Spleen (tissue), 11 donors: ENCODE results near the gene MNX1. TPM values are rescaled to one million over a fixed set of nuclear protein-coding genes. Genes with fewer than 3 reads are reported as not detected.

ENCODE experiments used
- DNase-seq: peaks from one replicate; pipeline ENCODE4 v3.0.0-alpha.2; 2020
- H3K27ac ChIP-seq, 8 donors: fragments of 200-600 bp; sonication (generic) in 7 of 8; 1 replicate in 4 of 8; 2 replicates in 4 of 8; pipeline versions ENCODE4 v1.5.0 to v1.8.0; 2016 to 2021; ENCODE audit warnings: inconsistent platforms in 4 of 8, mild to moderate bottlenecking in 4 of 8, moderate library complexity in 1 of 8
- H3K27me3 ChIP-seq, 7 donors: fragments of 200-600 bp; sonication (generic) in 6 of 7; replicated peaks in 1 of 7; 1 replicate in 4 of 7; 2 replicates in 3 of 7; pipeline versions ENCODE4 v1.5.0 to v1.8.0; 2016 to 2021; ENCODE audit warnings: inconsistent platforms in 3 of 7, mild to moderate bottlenecking in 1 of 7
- H3K36me3 ChIP-seq, 6 donors: fragments of 200-600 bp; sonication (generic) in 5 of 6; 1 replicate in 4 of 6; 2 replicates in 2 of 6; pipeline versions ENCODE4 v1.5.0 to v1.8.0; 2016 to 2021; ENCODE audit warnings: inconsistent platforms in 2 of 6
- H3K4me1 ChIP-seq, 6 donors: fragments of 200-600 bp; sonication (generic) in 5 of 6; 1 replicate in 3 of 6; 2 replicates in 3 of 6; pipeline versions ENCODE4 v1.5.0 to v1.8.0; 2016 to 2021; ENCODE audit warnings: inconsistent platforms in 3 of 6
- H3K4me3 ChIP-seq, 8 donors: fragments of 200-600 bp; sonication (generic) in 7 of 8; 1 replicate in 4 of 8; 2 replicates in 4 of 8; pipeline versions ENCODE4 v1.5.0 to v1.8.0; 2016 to 2021; ENCODE audit warnings: inconsistent platforms in 4 of 8, mild to moderate bottlenecking in 4 of 8, moderate library complexity in 2 of 8
- H3K9me3 ChIP-seq, 8 donors: fragments of 200-600 bp; sonication (generic) in 7 of 8; 1 replicate in 4 of 8; 2 replicates in 4 of 8; pipeline versions ENCODE4 v1.5.0 to v1.8.0; 2016 to 2021; ENCODE audit warnings: inconsistent platforms in 4 of 8
- POLR2A ChIP-seq, 3 donors: fragments of 450-650 bp; IDR thresholded peaks; one replicate each; pipeline ENCODE4 v1.5.1; 2017; ENCODE audit warnings: antibody characterized with exemption in 3 of 3, mild to moderate bottlenecking in 1 of 3
- POLR2AphosphoS5 ChIP-seq, 3 donors: sonication (generic); formaldehyde crosslinking; IDR thresholded peaks; one replicate each; pipeline ENCODE4 v1.5.1; 2017; ENCODE audit warnings: antibody characterized with exemption in 3 of 3
- WGBS, 5 donors: extraction: QIAGEN DNeasy Blood & Tissue Kit in 3 of 5; methylation state at CpG; one replicate each; pipeline versions ENCODE4 v1.1.5 to v1.1.7; 2013 to 2018; 5-methylcytosine and 5-hydroxymethylcytosine counted together
- intact Hi-C: fragments of 100-400 bp; cut with DNase I; formaldehyde crosslinking; loops from one replicate; pipeline ENCODE4 v1.15.0; 2023; ENCODE audit warnings: low total_unique reads
- polyA plus RNA-seq, 3 donors: library from polyadenylated mRNA; stranded (reverse); fragments of 200-250 nt; gene quantifications; one replicate each; pipeline ENCODE4 v1.2.1, GENCODE V29; 2013
- total RNA-seq, 7 donors: library from RNA; depleted of rRNA in 3 of 7; stranded (reverse); fragments of >200 nt in 3 of 7; fragmentation: NEBNext Ultra II Directional in 4 of 7; extraction: Animal tissue kit (Norgen Biotek cat#: 25700) in 4 of 7; gene quantifications; one replicate each; pipeline versions ENCODE4 v1.1.0 to v1.2.1, GENCODE V29; 2016 to 2021
- TF ChIP-seq, protein P1 (sequence below), 11 experiments: fragments of 200-600 bp in 7 of 11; fragments of 450-650 bp in 4 of 11; sonication (generic) in 4 of 11; IDR thresholded peaks in 8 of 11; conservative IDR thresholded peaks in 3 of 11; 1 replicate in 7 of 11; 2 replicates in 4 of 11; pipeline versions ENCODE4 v1.4.0 to v1.8.0; 2016 to 2021; ENCODE audit warnings: antibody characterized with exemption in 11 of 11, inconsistent platforms in 4 of 11, mild to moderate bottlenecking in 1 of 11
- donor health status: healthy with polysubstance abuse.
- donor health status: DM: no; HTN: no; CAD: no; lungs with moderate emphysema.
- donor health status: DM: no; HTN: no; CAD: no.
- donor health status: Bipolar disorder and iron deficiency.
- donor health status: healthy.
- donor health status: DM: no; HTN: no; CAD: no.
- donor health status: DM: yes; HTN: yes; CAD: no.

MNX1 gene
- total and polyA plus RNA-seq, 10 donors = 0.85 TPM; not detected in 9

GRCh38 chr7:157012113-157012547 lies 1.7 kb upstream of the MNX1 start:
- intact Hi-C loops = no loop called here
- no peak overlapping the region for H3K4me3 ChIP-seq
- DNase-seq = no peak
- H3K36me3 ChIP-seq = no peaks in the 10 kb centered on the region
- TF ChIP-seq POLR2AphosphoS5 (IDR thresholded peaks at IDR 0.05) (no peak), POLR2A (IDR thresholded peaks at IDR 0.05) (no peak)
- TF ChIP-seq, protein P1, sequence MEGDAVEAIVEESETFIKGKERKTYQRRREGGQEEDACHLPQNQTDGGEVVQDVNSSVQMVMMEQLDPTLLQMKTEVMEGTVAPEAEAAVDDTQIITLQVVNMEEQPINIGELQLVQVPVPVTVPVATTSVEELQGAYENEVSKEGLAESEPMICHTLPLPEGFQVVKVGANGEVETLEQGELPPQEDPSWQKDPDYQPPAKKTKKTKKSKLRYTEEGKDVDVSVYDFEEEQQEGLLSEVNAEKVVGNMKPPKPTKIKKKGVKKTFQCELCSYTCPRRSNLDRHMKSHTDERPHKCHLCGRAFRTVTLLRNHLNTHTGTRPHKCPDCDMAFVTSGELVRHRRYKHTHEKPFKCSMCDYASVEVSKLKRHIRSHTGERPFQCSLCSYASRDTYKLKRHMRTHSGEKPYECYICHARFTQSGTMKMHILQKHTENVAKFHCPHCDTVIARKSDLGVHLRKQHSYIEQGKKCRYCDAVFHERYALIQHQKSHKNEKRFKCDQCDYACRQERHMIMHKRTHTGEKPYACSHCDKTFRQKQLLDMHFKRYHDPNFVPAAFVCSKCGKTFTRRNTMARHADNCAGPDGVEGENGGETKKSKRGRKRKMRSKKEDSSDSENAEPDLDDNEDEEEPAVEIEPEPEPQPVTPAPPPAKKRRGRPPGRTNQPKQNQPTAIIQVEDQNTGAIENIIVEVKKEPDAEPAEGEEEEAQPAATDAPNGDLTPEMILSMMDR (IDR thresholded peaks at IDR 0.05 in 8 of 11, conservative IDR thresholded peaks at IDR 0.05 in 3 of 11) = no peak
- WGBS, 5 donors = 14 to 17% (median 16%) methylated on average over 10 of the region's 10 CpGs
- H3K9me3 ChIP-seq = no peaks in the 10 kb centered on the region
- peaks cover 11 to 54% (median 29%) of the 10 kb centered on the region in 6 donors for H3K4me1 ChIP-seq
- H3K27ac ChIP-seq = no peak overlapping the region
- peaks cover 5 to 98% (median 94%) of the 10 kb centered on the region in 7 donors for H3K27me3 ChIP-seq

GRCh38 chr7:157011333-157012112 lies 1.1 kb upstream of the MNX1 start:
- H3K4me3 ChIP-seq = peak overlapping the region in 7 of 8 donors; percentile 51 to 79 (median 64)
- TF ChIP-seq POLR2A (IDR thresholded peaks at IDR 0.05) (no peak), POLR2AphosphoS5 (IDR thresholded peaks at IDR 0.05) (no peak)
- TF ChIP-seq, protein P1 (IDR thresholded peaks at IDR 0.05 in 8 of 11, conservative IDR thresholded peaks at IDR 0.05 in 3 of 11) = no peak
- intact Hi-C loops = no loop called here
- no peaks in the 10 kb centered on the region for H3K36me3 ChIP-seq
- peaks cover 11 to 51% (median 30%) of the 10 kb centered on the region in 6 donors for H3K4me1 ChIP-seq
- DNase-seq = peak; percentile 67
- 2 to 4% (median 3%) methylated on average over 21 to 37 of the region's 37 CpGs for WGBS, 5 donors
- H3K27me3 ChIP-seq = peaks cover 5 to 98% (median 93%) of the 10 kb centered on the region in 7 donors
- H3K9me3 ChIP-seq = no peaks in the 10 kb centered on the region
- H3K27ac ChIP-seq = no peak overlapping the region

DNA sequence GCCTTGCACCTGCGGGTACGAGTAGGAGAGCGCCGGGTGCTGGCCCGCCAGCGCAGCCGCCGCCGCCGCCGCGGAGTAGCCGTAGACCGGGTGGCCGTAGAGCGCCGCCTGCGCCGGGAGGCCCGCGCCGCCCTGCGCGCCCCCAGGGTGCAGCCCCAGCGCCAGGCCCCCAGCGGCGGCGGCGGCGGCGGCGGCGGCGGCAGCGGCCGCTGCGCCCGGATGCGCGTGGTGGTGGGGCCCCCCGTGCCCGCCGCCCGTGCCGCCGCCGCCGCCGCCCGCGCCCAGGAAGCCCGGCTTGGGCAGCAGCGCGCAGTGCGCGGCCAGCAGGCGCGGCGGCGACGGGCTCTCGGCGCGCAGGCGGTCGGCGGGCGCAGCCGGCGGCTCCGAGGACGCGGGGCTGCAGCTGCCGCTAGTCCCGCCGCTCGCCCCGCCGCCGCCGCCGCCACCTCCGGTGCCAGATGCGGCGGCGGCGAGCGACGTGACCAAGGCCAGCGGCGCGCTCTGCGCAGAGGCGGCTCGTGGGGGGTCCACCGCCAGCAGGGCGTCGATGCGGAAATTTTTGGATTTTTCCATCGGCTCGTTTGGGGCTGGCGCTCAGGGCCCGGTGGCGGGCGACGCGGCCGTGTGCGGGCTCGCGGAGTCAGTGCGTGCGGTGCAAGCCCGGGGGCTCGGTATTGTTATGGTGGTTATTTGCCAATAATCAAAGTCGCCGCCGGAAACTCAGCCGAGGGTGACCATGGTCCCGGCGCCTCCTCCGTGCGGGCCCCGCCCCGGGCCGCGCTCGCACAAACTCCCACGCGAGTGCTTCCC lies 480 bp downstream of the MNX1 start:
- no peaks in the 10 kb centered on the region for H3K9me3 ChIP-seq
- TF ChIP-seq, protein P1 (IDR thresholded peaks at IDR 0.05 in 8 of 11, conservative IDR thresholded peaks at IDR 0.05 in 3 of 11) = no peak
- TF ChIP-seq POLR2AphosphoS5 (IDR thresholded peaks at IDR 0.05) (no peak), POLR2A (IDR thresholded peaks at IDR 0.05) (no peak)
- peak; percentile 72 for DNase-seq
- 0 to 2% (median 1%) methylated on average over 38 to 130 of the region's 130 CpGs for WGBS, 5 donors
- peaks cover 12 to 98% (median 93%) of the 10 kb centered on the region in 7 donors for H3K27me3 ChIP-seq
- intact Hi-C loops = no loop called here
- H3K4me3 ChIP-seq = peak overlapping the region; percentile 27 to 79 (median 62)
- H3K27ac ChIP-seq = no peak overlapping the region
- peaks cover 11 to 60% (median 41%) of the 10 kb centered on the region in 6 donors for H3K4me1 ChIP-seq
- no peaks in the 10 kb centered on the region for H3K36me3 ChIP-seq
